Measurements from ENCODE around the gene CCNH.

Gene CCNH

GRCh38 chr5:87411973-87412629 is 629 bp downstream of the CCNH start:
- Histone ChIP-seq H4K20me1 (ENCODE audit: insufficient read depth) (no peaks in the 10 kb centered on the region), H3K4me3 (IDR thresholded peaks at IDR 0.05; ENCODE audit: insufficient read depth, low read depth, low read length) (peak overlapping the region; percentile 49), H3K9ac (peak overlapping the region; percentile 89), H3K79me2 (ENCODE audit: insufficient read depth, low read depth) (peaks cover 47% of the 10 kb centered on the region), H2AFZ (ENCODE audit: low read depth) (peak overlapping the region; percentile 97), H3K4me2 (peak overlapping the region; percentile 79), H3K4me1 (ENCODE audit: low read depth, poor library complexity, severe bottlenecking) (peaks cover 34% of the 10 kb centered on the region), H3K27ac (peak overlapping the region; percentile 84), H3K27me3 (ENCODE audit: insufficient read depth, low read depth) (no peaks in the 10 kb centered on the region), H3K36me3 (ENCODE audit: insufficient read depth) (peaks cover 9% of the 10 kb centered on the region)
- TF ChIP-seq, protein P1, sequence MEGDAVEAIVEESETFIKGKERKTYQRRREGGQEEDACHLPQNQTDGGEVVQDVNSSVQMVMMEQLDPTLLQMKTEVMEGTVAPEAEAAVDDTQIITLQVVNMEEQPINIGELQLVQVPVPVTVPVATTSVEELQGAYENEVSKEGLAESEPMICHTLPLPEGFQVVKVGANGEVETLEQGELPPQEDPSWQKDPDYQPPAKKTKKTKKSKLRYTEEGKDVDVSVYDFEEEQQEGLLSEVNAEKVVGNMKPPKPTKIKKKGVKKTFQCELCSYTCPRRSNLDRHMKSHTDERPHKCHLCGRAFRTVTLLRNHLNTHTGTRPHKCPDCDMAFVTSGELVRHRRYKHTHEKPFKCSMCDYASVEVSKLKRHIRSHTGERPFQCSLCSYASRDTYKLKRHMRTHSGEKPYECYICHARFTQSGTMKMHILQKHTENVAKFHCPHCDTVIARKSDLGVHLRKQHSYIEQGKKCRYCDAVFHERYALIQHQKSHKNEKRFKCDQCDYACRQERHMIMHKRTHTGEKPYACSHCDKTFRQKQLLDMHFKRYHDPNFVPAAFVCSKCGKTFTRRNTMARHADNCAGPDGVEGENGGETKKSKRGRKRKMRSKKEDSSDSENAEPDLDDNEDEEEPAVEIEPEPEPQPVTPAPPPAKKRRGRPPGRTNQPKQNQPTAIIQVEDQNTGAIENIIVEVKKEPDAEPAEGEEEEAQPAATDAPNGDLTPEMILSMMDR (conservative IDR thresholded peaks at IDR 0.05; ENCODE audit: low read depth, low read length): no peak

GRCh38 chr5:87411586-87411972 is 1.2 kb downstream of the CCNH start:
- Histone ChIP-seq H3K27me3 (ENCODE audit: insufficient read depth, low read depth) (no peaks in the 10 kb centered on the region), H3K36me3 (ENCODE audit: insufficient read depth) (peaks cover 9% of the 10 kb centered on the region), H4K20me1 (ENCODE audit: insufficient read depth) (no peaks in the 10 kb centered on the region), H3K27ac (peak overlapping the region; percentile 84; the same call in 1 of the 2 replicates), H3K4me1 (ENCODE audit: low read depth, poor library complexity, severe bottlenecking) (peaks cover 34% of the 10 kb centered on the region), H3K4me2 (peak overlapping the region; percentile 79), H3K79me2 (ENCODE audit: insufficient read depth, low read depth) (peaks cover 49% of the 10 kb centered on the region), H2AFZ (ENCODE audit: low read depth) (peak overlapping the region; percentile 97), H3K4me3 (IDR thresholded peaks at IDR 0.05; ENCODE audit: insufficient read depth, low read depth, low read length) (no peak overlapping the region), H3K9ac (peak overlapping the region; percentile 89)
- TF ChIP-seq, protein P1 (conservative IDR thresholded peaks at IDR 0.05; ENCODE audit: low read depth, low read length): no peak

GRCh38 chr5:87410931-87411330 is 1.8 kb downstream of the CCNH start:
- peak overlapping the region; percentile 89; the same call in 1 of the 2 replicates for H3K9ac ChIP-seq
- no peak overlapping the region for H2AFZ ChIP-seq (ENCODE audit: low read depth)
- peaks cover 9% of the 10 kb centered on the region for H3K36me3 ChIP-seq (ENCODE audit: insufficient read depth)
- TF ChIP-seq, protein P1 (conservative IDR thresholded peaks at IDR 0.05; ENCODE audit: low read depth, low read length): no peak
- H4K20me1 ChIP-seq (ENCODE audit: insufficient read depth): no peaks in the 10 kb centered on the region
- H3K27me3 ChIP-seq (ENCODE audit: insufficient read depth, low read depth): no peaks in the 10 kb centered on the region
- H3K4me2 ChIP-seq: peak overlapping the region; percentile 79
- no peak overlapping the region for H3K4me3 ChIP-seq (IDR thresholded peaks at IDR 0.05; ENCODE audit: insufficient read depth, low read depth, low read length)
- H3K4me1 ChIP-seq (ENCODE audit: low read depth, poor library complexity, severe bottlenecking): peaks cover 34% of the 10 kb centered on the region
- H3K27ac ChIP-seq: no peak overlapping the region
- peaks cover 49% of the 10 kb centered on the region for H3K79me2 ChIP-seq (ENCODE audit: insufficient read depth, low read depth)

GRCh38 chr5:87408204-87408603 is 4.5 kb downstream of the CCNH start:
- TF ChIP-seq, protein P1 (conservative IDR thresholded peaks at IDR 0.05; ENCODE audit: low read depth, low read length): no peak
- peaks cover 15% of the 10 kb centered on the region for H3K36me3 ChIP-seq (ENCODE audit: insufficient read depth)
- H3K9ac ChIP-seq: no peak overlapping the region
- no peak overlapping the region for H3K27ac ChIP-seq
- peaks cover 56% of the 10 kb centered on the region for H3K79me2 ChIP-seq (ENCODE audit: insufficient read depth, low read depth)
- H3K4me3 ChIP-seq (IDR thresholded peaks at IDR 0.05; ENCODE audit: insufficient read depth, low read depth, low read length): no peak overlapping the region
- H3K4me2 ChIP-seq: no peak overlapping the region
- no peaks in the 10 kb centered on the region for H3K27me3 ChIP-seq (ENCODE audit: insufficient read depth, low read depth)
- peaks cover 33% of the 10 kb centered on the region for H3K4me1 ChIP-seq (ENCODE audit: low read depth, poor library complexity, severe bottlenecking)
- H4K20me1 ChIP-seq (ENCODE audit: insufficient read depth): no peaks in the 10 kb centered on the region
- no peak overlapping the region for H2AFZ ChIP-seq (ENCODE audit: low read depth)
